ENCODE results near the gene SAMD9L. TPM values are rescaled to one million over a fixed set of nuclear protein-coding genes. Genes with fewer than 3 reads are reported as not detected.

The SAMD9L gene
- total RNA-seq, 1 donor from 2014 or later, result 27.7 TPM

Other genes with a start within 250 kb of the SAMD9L start
- 15.0 and 17.6 TPM in 2 replicates for gene SAMD9, start 30.4 kb downstream of the SAMD9L start, total RNA-seq
- not detected in 2 replicates for gene HEPACAM2, start 78.1 kb upstream of the SAMD9L start, total RNA-seq
- 38.2 and 46.6 TPM in 2 replicates for gene VPS50, start 84.0 kb upstream of the SAMD9L start, total RNA-seq

Data from myocyte (in vitro differentiated cells).